ENCODE measurements around the gene PTPRM. TPM values are rescaled to one million over a fixed set of nuclear protein-coding genes. Genes with fewer than 3 reads are reported as not detected.

Gene PTPRM
- total RNA-seq, 1 experiment from 2014 or later: 45.6 TPM

GRCh38 chr18:7737550-7737949 is 170.4 kb downstream of the PTPRM start:
- POLR2A ChIA-PET (ENCODE audit: unreplicated experiment): no interaction called here
- CTCF ChIA-PET: no interaction called here

DNA sequence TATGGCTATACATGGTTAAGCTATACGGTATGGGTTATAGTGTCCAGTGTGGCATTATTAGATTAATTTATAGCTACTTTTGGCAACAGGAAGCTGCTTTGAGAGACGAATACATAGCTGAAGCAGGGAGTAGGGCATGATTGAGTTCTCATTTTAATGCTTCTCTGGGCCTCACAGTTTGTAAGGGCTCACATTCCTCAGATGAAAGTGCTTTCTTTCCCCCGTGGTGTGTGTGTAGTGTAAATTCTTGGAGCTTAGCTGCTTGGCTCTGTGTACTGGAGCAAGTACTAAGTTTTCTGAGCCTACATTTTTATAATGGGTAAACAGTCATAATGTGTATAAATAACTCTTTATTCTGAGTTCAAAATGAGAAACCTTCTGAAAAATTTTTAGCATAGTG is 173.7 kb downstream of the PTPRM start:
- H4K20me1 ChIP-seq (ENCODE audit: low read length): 0 out of 2 replicates have a peak, but pooled peaks cover 5% of the 10 kb centered on the region
- H3K27ac ChIP-seq (ENCODE audit: low read length): no peak overlapping the region
- CTCF ChIA-PET: no interaction called here
- H3K9me2 ChIP-seq (replicated peaks; ENCODE audit: low read length): no peaks in the 10 kb centered on the region
- no peaks in the 10 kb centered on the region for H3K27me3 ChIP-seq (ENCODE audit: low read length)
- ATAC-seq: no peak
- H3K4me2 ChIP-seq (ENCODE audit: low read length): no peak overlapping the region
- no peaks in the 10 kb centered on the region for H3F3A ChIP-seq (ENCODE audit: low read length, unreplicated experiment)
- H3K4me3 ChIP-seq (ENCODE audit: low read length): no peak overlapping the region
- POLR2A ChIA-PET (ENCODE audit: unreplicated experiment): no interaction called here
- H3K36me3 ChIP-seq (ENCODE audit: low read depth, low read length): no peaks in the 10 kb centered on the region
- no peaks in the 10 kb centered on the region for H3K79me2 ChIP-seq (ENCODE audit: low read length)
- H3K9me3 ChIP-seq (ENCODE audit: low read length): peaks cover 4% of the 10 kb centered on the region; the same call in 1 of the 2 replicates
- no peak overlapping the region for H2AFZ ChIP-seq (ENCODE audit: low read length)
- no peak for DNase-seq
- BruUV-seq (replicated peaks): no TSS peak
- intact Hi-C loops (cut with micrococcal nuclease): no loop called here
- TF ChIP-seq EZH2 (IDR thresholded peaks at IDR 0.05; ENCODE audit: low read length, unreplicated experiment) (no peak), EZH2phosphoT487 (IDR thresholded peaks at IDR 0.05; ENCODE audit: borderline replicate concordance, low read length) (no peak)
- TF ChIP-seq, protein P1, sequence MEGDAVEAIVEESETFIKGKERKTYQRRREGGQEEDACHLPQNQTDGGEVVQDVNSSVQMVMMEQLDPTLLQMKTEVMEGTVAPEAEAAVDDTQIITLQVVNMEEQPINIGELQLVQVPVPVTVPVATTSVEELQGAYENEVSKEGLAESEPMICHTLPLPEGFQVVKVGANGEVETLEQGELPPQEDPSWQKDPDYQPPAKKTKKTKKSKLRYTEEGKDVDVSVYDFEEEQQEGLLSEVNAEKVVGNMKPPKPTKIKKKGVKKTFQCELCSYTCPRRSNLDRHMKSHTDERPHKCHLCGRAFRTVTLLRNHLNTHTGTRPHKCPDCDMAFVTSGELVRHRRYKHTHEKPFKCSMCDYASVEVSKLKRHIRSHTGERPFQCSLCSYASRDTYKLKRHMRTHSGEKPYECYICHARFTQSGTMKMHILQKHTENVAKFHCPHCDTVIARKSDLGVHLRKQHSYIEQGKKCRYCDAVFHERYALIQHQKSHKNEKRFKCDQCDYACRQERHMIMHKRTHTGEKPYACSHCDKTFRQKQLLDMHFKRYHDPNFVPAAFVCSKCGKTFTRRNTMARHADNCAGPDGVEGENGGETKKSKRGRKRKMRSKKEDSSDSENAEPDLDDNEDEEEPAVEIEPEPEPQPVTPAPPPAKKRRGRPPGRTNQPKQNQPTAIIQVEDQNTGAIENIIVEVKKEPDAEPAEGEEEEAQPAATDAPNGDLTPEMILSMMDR (conservative IDR thresholded peaks at IDR 0.05; ENCODE audit: low read depth, low read length): no peak
- no peak overlapping the region for H3K9ac ChIP-seq (ENCODE audit: low read length)
- H3K4me1 ChIP-seq (ENCODE audit: insufficient read depth, low read length): no peaks in the 10 kb centered on the region

More at GRCh38 chr18:7737550-7737949, 170.4 kb downstream of the PTPRM start:
- H3K9ac ChIP-seq (ENCODE audit: low read length): no peak overlapping the region
- TF ChIP-seq, protein P1 (conservative IDR thresholded peaks at IDR 0.05; ENCODE audit: low read depth, low read length): no peak
- 0 out of 2 replicates have a peak, but pooled peaks cover 5% of the 10 kb centered on the region for H4K20me1 ChIP-seq (ENCODE audit: low read length)
- ATAC-seq: no peak
- no peaks in the 10 kb centered on the region for H3K4me1 ChIP-seq (ENCODE audit: insufficient read depth, low read length)
- no peak overlapping the region for H3K4me2 ChIP-seq (ENCODE audit: low read length)
- H2AFZ ChIP-seq (ENCODE audit: low read length): no peak overlapping the region
- BruUV-seq (replicated peaks): no TSS peak
- no peaks in the 10 kb centered on the region for H3K9me2 ChIP-seq (replicated peaks; ENCODE audit: low read length)
- H3F3A ChIP-seq (ENCODE audit: low read length, unreplicated experiment): no peaks in the 10 kb centered on the region
- no peaks in the 10 kb centered on the region for H3K36me3 ChIP-seq (ENCODE audit: low read depth, low read length)
- intact Hi-C loops (cut with micrococcal nuclease): no loop called here
- H3K27me3 ChIP-seq (ENCODE audit: low read length): no peaks in the 10 kb centered on the region
- H3K79me2 ChIP-seq (ENCODE audit: low read length): no peaks in the 10 kb centered on the region
- DNase-seq: no peak
- no peak overlapping the region for H3K27ac ChIP-seq (ENCODE audit: low read length)
- no peaks in the 10 kb centered on the region for H3K9me3 ChIP-seq (ENCODE audit: low read length)
- H3K4me3 ChIP-seq (ENCODE audit: low read length): no peak overlapping the region

DNA sequence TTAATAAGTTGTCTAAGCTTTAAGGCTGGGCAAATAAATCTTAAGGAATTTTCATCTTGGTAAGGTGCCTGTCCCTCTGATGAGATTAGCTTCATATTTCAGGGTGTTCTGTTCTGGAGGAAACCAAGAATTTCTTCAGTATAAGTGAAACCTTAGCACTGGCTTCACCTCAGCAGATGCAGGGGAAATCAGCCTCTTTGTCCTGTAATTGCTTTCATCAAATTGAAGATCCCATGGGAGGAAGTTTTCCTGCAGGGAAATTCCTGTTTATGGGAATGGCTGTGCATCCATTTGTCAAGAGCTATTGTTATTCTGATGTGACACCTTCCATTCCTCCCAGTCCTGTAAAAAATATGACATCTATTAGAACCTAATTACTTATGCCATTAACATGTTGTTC is 174.5 kb downstream of the PTPRM start:
- ATAC-seq: no peak
- Histone ChIP-seq H3K9ac (ENCODE audit: low read length) (no peak overlapping the region), H3K9me3 (ENCODE audit: low read length) (peaks cover 8% of the 10 kb centered on the region; the same call in 1 of the 2 replicates), H3K4me1 (ENCODE audit: insufficient read depth, low read length) (no peaks in the 10 kb centered on the region), H3K27ac (ENCODE audit: low read length) (no peak overlapping the region), H3F3A (ENCODE audit: low read length, unreplicated experiment) (no peaks in the 10 kb centered on the region), H2AFZ (ENCODE audit: low read length) (no peak overlapping the region), H3K36me3 (ENCODE audit: low read depth, low read length) (no peaks in the 10 kb centered on the region), H4K20me1 (ENCODE audit: low read length) (0 out of 2 replicates have a peak, but pooled peaks cover 5% of the 10 kb centered on the region), H3K9me2 (replicated peaks; ENCODE audit: low read length) (no peaks in the 10 kb centered on the region), H3K4me3 (ENCODE audit: low read length) (no peak overlapping the region), H3K79me2 (ENCODE audit: low read length) (no peaks in the 10 kb centered on the region), H3K27me3 (ENCODE audit: low read length) (no peaks in the 10 kb centered on the region), H3K4me2 (ENCODE audit: low read length) (no peak overlapping the region)
- DNase-seq: no peak
- no peak for TF ChIP-seq EZH2 (IDR thresholded peaks at IDR 0.05; ENCODE audit: low read length, unreplicated experiment)
- TF ChIP-seq EZH2phosphoT487 (IDR thresholded peaks at IDR 0.05; ENCODE audit: borderline replicate concordance, low read length): no peak
- CTCF ChIA-PET: no interaction called here
- intact Hi-C loops (cut with micrococcal nuclease): no loop called here
- POLR2A ChIA-PET (ENCODE audit: unreplicated experiment): no interaction called here
- no TSS peak for BruUV-seq (replicated peaks)
